Right kidney (tissue), 1 donor: ENCODE results near the gene OR4D1.

Experiments used
- DNase-seq: peaks from one replicate; pipeline ENCODE4 v3.0.0-alpha.2; 2016

The OR4D1 gene

DNA sequence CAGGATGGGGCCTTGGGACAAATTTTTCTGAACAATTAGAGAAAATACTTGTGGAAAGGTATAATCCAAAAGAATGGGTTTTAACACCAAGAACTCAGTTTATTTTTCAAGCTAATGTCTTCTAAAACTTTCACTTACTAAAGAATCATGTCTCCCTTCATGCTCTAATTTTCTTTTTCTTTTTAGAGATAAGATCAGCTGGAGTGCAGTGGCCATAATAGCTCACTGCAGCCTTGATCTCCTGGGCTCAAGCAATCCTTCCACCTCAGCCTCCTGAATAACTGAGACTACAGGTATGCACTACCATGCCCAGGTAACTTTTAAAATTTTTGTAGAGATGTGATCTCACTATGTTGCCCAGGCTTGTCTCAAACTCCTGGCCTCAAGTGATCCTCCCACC lies 5.5 kb downstream of the OR4D1 start:
- no peak for DNase-seq

- DNase-seq: peak; percentile 51
These were observed 8.9 kb downstream of the OR4D1 start for GRCh38 chr17:58156839-58157803.

DNA sequence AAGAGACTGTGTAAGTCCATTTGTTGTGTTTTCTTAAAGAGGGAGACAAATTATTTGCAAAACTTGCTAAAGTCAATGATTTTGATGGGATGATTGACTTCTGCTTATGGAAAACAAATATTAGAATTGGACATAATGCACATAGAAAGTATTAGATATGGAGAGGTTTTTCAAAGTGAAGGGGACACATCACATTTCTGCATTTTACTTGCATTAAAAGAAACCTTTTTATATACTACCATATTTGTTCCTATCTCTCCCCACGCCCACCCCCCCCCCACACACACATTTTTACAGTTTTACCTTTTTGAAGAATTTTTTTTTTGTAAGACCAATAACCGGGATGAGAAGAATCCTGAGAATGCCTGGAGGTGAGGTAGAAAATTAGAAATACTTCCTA lies 10.0 kb downstream of the OR4D1 start:
- no peak for DNase-seq

- DNase-seq: no peak
These were observed 13.4 kb downstream of the OR4D1 start for GRCh38 chr17:58161566-58161965.

- no peak for DNase-seq
These were observed 17.8 kb downstream of the OR4D1 start for GRCh38 chr17:58165981-58166380.

DNA sequence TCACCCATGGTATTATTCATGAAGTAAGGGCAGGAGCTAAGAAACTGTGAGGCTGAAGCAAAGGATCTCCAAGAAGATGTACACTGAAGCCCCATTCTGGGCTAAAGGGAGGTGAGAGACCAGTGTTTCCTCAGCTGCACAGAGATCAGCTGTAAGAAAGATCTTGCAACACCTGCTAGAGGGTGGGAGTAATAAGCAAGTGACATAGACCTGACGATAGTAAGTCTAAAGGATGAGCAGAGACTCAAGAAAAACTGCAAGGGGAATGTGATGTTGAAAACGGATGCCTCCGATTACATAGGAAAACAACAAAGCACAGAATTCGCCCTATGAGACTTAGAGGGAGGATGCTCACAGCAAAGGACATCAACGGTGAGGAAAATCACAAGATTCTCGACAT lies 18.5 kb downstream of the OR4D1 start, which contains the start of gene OR4D2:
OR4D2 (plus strand) TSS at position 301 of the 400 bp plus-strand sequence. CDS start 2,674 bp downstream, outside the sequence.
- DNase-seq: no peak

DNA sequence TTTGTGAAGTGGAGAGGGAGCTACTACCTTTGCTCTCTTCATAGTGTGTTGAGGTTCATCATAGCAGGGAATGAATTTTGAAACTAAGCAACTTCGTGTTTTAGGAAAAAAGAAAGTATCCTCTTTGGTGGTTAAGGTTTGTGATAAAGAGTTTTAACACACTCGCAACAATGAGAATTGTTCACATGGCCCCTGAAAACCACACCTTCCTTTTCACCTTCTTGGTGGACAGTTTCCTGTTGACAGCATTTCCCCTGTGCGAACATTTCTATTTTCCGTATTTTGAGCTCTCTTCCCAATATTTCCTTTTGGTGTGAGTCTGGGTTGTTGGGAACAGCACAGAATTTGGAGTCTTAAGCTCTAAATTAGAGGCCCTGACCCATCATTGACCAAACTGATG lies 22.4 kb downstream of the OR4D1 start:
- no peak for DNase-seq

GRCh38 chr17:58172369-58173071 lies 24.3 kb downstream of the OR4D1 start:
- no peak for DNase-seq

DNA sequence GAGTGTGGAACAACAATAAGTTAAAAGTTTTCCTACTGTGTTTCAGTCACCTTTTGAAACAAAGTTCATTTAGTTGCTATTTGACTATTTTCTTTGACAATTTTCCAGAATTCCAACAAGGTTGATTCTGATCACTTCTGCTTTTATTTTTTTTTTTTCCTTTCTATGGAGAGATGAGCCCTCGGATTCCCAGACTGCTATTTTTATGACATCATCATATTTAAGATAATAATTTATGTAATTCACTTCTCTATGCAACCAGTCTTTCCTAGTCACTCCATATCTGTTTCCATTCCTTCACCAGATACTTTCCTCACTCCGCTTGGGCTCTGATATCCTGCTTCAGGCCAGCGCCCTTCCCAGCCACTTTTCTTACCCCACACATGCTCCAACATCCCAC lies 26.7 kb downstream of the OR4D1 start:
- DNase-seq: no peak

DNA sequence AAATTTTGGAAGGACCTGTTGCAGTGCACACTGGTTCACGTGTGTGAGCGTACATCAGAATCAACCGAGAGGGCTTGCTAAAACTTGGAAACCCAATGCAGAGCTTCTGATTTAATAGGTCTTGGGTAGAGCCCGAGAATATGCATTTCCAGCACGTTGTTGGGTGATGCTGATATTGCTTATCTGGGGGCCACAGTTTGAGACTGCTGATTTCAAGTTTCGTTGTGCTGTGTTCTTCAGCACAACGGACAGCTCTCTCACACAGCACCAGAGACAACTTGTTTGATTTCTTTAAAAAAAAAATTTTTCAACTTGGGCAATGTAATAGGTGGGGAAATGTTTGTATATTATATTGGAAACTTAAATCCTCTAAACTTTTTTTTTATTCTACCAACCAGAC lies 28.0 kb downstream of the OR4D1 start:
- DNase-seq: no peak

DNA sequence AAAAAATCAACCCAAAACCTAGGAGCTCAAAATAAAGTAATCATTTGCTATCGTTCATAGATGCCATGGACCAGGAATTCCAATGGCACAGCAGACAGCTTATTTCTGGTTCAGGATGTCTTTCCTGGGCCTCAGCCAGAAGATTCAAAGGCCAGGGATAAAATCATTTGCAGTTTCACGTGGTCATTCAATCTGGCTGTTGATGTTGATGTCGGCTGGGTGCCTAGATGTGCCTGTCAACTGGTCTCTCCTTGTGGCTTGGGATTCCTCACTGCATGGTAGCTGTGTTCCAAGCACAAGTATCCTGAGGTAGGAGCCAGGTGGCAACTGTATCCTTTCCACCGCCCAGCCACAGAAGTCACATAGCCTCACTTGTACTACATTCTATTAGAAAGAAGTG lies 33.6 kb downstream of the OR4D1 start:
- no peak for DNase-seq

GRCh38 chr17:58183514-58183913 lies 35.3 kb downstream of the OR4D1 start:
- no peak for DNase-seq

- DNase-seq: no peak
These were observed 36.3 kb downstream of the OR4D1 start for GRCh38 chr17:58184308-58184985.

DNA sequence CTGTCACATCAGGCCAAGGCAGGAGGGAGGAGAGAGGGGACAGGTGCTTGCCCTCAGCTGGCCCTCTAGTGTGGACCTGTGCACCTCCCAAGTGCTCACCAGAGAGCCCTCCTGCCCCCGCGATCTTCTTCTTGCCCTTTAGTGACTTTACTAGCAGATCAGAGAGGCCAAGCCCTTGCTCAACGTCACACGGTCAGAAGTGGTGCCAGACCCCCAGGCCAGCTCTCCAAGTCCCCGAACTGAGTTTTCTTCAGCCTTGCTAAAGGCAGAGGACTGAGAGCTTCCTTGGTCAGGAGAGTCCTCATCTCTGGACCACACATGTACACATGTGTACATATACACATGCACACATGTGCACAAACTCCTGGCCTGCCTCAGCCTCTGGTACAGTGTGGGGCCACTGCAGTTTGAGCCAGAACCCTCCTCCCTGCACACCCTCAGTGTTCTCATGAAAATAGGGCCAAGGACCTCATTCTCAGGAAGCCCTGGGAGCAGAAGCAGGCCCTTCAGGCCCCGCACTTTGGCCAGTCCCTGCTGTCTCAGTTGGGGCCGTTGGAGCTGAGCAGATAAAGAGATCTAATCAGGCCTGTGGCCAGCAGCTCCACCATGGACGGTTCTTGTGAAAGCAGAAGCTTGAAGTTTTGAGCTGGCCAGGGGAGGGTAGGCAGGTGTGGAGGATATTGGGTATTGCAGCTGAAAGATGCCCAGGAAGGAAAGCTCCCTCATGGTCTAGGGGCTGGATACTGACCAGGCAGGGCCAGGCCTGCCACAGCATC lies 37.0 kb downstream of the OR4D1 start:
- DNase-seq: no peak

GRCh38 chr17:58186591-58186990 lies 38.4 kb downstream of the OR4D1 start:
- DNase-seq: no peak

DNA sequence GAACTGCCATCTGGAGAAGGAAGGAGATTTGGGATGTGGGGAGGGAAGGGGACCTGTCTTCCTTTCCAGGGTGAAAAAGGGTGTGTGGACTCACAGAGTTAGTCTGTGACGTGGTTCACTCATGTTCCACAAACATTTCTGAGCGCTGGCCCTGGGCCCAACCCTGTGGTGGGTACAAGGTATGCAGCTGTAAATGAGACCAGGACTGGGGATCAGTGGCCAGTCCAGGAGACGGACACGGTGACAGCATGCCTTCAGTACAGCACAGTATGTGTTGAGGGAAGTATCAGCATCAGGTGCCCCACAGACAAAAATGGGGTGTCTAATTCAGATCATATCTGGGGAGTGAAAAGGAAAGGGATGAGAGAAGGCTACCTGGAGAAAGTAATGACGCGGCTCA lies 38.9 kb downstream of the OR4D1 start:
- no peak for DNase-seq

DNA sequence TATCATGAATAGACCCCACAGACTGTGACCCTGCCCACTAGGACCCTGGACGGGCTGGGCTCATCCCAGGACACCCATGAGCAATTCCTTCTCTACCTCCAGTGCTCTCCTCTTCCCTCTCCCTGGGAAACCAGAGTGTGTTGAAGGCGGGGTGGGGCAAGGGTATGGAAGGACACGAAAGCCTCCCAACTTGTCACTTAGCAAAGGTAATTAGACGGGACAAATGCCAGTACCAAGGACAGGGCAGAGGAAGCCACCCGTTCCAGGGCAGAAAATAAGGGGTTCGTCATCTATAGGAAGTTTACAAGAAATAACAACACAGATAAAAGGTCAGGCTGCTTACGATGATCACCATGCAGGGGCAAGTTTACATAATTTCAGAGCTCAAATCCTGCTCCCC lies 39.5 kb downstream of the OR4D1 start:
- no peak for DNase-seq

GRCh38 chr17:58189436-58190146 lies 41.4 kb downstream of the OR4D1 start:
- DNase-seq: no peak

DNA sequence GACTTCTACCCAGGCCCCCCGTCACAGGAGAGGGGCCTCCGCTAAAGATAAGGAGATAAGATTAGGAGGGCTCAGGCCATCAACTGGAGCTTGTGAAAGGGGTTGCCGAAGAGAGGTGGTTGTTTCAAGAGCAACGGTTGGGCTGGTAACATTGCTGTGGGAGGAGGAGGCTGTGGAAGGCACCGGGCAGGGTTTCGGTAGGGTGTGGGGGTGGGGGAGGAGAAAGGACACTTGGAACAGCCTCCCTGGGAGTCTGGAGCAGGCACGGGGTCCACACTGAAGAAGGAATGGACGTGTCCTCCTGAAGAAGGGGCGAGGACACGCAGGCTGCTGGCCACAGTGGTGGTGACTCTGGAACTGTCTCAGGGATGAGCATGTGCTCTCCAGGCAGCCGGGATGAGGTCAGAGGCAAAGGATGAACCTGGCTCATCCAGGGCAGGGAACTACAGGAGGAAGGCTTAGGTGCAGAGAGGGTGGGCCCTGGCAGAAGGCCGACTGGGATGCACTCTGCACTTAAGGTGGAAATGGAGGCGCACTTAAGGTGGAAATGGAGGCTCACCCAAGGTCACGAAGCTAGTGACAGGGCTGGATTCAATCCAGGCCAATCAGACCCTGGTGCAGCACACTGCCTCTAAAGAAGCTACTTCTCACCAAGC lies 43.2 kb downstream of the OR4D1 start:
- no peak for DNase-seq

GRCh38 chr17:58192612-58193011 lies 44.4 kb downstream of the OR4D1 start, which contains the start of gene EPX:
Gene EPX (plus strand): TSS chr17:58192726. CDS start chr17:58192847, 121 bp downstream.
- no peak for DNase-seq
